Psoas muscle (tissue), 8 donors: ENCODE measurements around the gene HOATZ. TPM values are rescaled to one million over a fixed set of nuclear protein-coding genes. Genes with fewer than 3 reads are reported as not detected.
A peak's percentile ranks its signal among the peaks of the same experiment; 100 is the strongest.

Source experiments
- ATAC-seq, 4 donors: fragments of 200-7000 bp; cut with Tn5 transposase; one replicate each; pipeline ENCODE4 v1.9.1; 2020; ENCODE audit warnings: moderate library complexity in 3 of 4, mild to moderate bottlenecking in 2 of 4
- DNase-seq, 2 donors: peaks; one replicate each; pipeline ENCODE4 v3.0.0-alpha.2; 2020
- H3K27ac ChIP-seq: fragments of 200-600 bp; one replicate; pipeline ENCODE4 v1.8.0; 2022
- H3K27me3 ChIP-seq, 3 donors: fragments of 200-600 bp in 1 of 3; one replicate each; pipeline versions ENCODE4 v1.6.1 to v1.8.0; 2013 to 2022; ENCODE audit warnings: low read length in 2 of 3, mild to moderate bottlenecking in 2 of 3, moderate library complexity in 1 of 3; ENCODE audit not compliant: insufficient read depth in 3 of 3
- H3K36me3 ChIP-seq, 2 donors: fragments of 200-600 bp in 1 of 2; one replicate each; pipeline versions ENCODE4 v1.6.1 to v1.8.0; 2013 to 2022; ENCODE audit warnings: low read depth in 1 of 2, mild to moderate bottlenecking in 1 of 2, moderate library complexity in 1 of 2; ENCODE audit not compliant: insufficient read depth in 1 of 2
- H3K4me1 ChIP-seq: fragments of 200-600 bp; one replicate; pipeline ENCODE4 v1.8.0; 2022
- H3K4me3 ChIP-seq: fragments of 200-600 bp; one replicate; pipeline ENCODE4 v1.8.0; 2022; ENCODE audit warnings: mild to moderate bottlenecking
- H3K9me3 ChIP-seq: fragments of 200-600 bp; one replicate; pipeline ENCODE4 v1.8.0; 2022
- WGBS, 3 donors: extraction: QIAGEN DNeasy Blood & Tissue Kit; methylation state at CpG; one replicate each; pipeline versions ENCODE4 v1.1.6 to v1.1.7; 2013; 5-methylcytosine and 5-hydroxymethylcytosine counted together
- intact Hi-C, 2 donors: fragments of 100-400 bp; cut with DNase I; formaldehyde crosslinking; loops; one replicate each; pipeline versions ENCODE4 v1.11.0 to v1.14.2; 2022
- polyA plus RNA-seq, 3 donors: library from polyadenylated mRNA; stranded (reverse); fragments of 200-250 nt; gene quantifications; one replicate each; pipeline ENCODE4 v1.2.3, GENCODE V29; 2013
- total RNA-seq, 4 donors: library from RNA; stranded (reverse); fragmentation: NEBNext Ultra II Directional in 2 of 4; extraction: Animal tissue kit (Norgen Biotek cat#: 25700) in 2 of 4; gene quantifications; one replicate each; pipeline versions ENCODE4 v1.2.1 to v1.2.4, GENCODE V29; 2021 to 2023
- TF ChIP-seq, protein P1 (sequence below): fragments of 200-600 bp; IDR thresholded peaks from one replicate; pipeline ENCODE4 v1.8.0; 2022; ENCODE audit warnings: antibody characterized with exemption
- donor health status: healthy with polysubstance abuse.
- donor health status: DM: no; HTN: no; CAD: no; lungs with moderate emphysema.
- donor health status: Bipolar disorder and iron deficiency.
- donor health status: healthy.
- donor health status: DM: yes; HTN: yes; CAD: no.
- donor health status: DM: no; HTN: no; CAD: no.
- donor health status: DM: no; HTN: no; CAD: no.
- donor health status: DM: yes; HTN: yes; CAD: no.

HOATZ gene
- total and polyA plus RNA-seq, 7 donors, result not detected

DNA sequence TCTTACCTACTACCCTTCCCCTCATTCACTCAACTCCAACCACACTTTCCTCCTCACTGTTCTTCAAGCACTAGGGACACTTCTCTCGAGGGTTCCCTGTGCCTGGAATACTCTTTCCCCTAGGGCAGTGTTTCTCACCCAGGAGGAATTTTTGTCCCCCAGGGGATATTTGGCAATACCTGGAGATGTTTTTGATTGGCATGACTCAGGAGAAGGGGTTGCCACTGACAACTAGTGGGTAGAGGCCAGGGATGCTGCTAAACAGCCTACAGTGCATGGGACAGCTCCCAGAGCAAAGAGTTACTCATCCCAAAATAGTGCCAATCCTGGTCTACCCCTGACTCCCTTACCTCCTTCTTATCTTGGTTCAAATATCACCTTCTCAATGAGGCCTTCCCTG, 42.4 kb upstream of the HOATZ start:
- no peaks in the 10 kb centered on the region for H3K36me3 ChIP-seq
- 86 to 97% (median 88%) methylated on average over 1 of the region's 1 CpG for WGBS, 3 donors
- no peak overlapping the region for H3K27ac ChIP-seq
- ATAC-seq (no peak), DNase-seq (no peak)
- no peaks in the 10 kb centered on the region for H3K4me1 ChIP-seq
- H3K9me3 ChIP-seq, result no peaks in the 10 kb centered on the region
- intact Hi-C loops, result no loop called here
- TF ChIP-seq, protein P1, sequence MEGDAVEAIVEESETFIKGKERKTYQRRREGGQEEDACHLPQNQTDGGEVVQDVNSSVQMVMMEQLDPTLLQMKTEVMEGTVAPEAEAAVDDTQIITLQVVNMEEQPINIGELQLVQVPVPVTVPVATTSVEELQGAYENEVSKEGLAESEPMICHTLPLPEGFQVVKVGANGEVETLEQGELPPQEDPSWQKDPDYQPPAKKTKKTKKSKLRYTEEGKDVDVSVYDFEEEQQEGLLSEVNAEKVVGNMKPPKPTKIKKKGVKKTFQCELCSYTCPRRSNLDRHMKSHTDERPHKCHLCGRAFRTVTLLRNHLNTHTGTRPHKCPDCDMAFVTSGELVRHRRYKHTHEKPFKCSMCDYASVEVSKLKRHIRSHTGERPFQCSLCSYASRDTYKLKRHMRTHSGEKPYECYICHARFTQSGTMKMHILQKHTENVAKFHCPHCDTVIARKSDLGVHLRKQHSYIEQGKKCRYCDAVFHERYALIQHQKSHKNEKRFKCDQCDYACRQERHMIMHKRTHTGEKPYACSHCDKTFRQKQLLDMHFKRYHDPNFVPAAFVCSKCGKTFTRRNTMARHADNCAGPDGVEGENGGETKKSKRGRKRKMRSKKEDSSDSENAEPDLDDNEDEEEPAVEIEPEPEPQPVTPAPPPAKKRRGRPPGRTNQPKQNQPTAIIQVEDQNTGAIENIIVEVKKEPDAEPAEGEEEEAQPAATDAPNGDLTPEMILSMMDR, result no peak
- no peaks in the 10 kb centered on the region for H3K27me3 ChIP-seq
- no peak overlapping the region for H3K4me3 ChIP-seq

DNA sequence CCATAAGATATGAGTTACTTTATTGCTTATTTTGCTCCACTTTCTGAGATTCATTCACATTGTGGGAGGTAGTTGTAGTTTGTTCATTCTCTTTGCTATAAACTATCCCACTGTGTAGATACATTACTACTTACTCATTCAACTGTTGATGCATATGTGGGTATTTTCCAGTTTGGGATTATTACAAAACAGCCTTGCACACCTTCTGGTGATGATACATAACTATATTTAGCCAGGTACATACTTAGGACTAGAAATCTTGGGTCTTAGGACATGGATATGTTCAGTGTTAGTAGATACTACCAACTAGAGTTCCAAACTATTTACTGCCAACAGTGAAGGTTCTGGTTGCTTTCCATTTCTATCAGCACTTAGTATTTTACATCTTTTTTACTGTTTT, 40.1 kb upstream of the HOATZ start:
- intact Hi-C loops, result no loop called here
- no peaks in the 10 kb centered on the region for H3K9me3 ChIP-seq
- no peaks in the 10 kb centered on the region for H3K27me3 ChIP-seq
- no peak overlapping the region for H3K27ac ChIP-seq
- H3K4me1 ChIP-seq, result no peaks in the 10 kb centered on the region
- no peak overlapping the region for H3K4me3 ChIP-seq
- DNase-seq (no peak), ATAC-seq (peak; percentile 27 to 70 (median 53))
- no peaks in the 10 kb centered on the region for H3K36me3 ChIP-seq
- TF ChIP-seq, protein P1, result no peak

DNA sequence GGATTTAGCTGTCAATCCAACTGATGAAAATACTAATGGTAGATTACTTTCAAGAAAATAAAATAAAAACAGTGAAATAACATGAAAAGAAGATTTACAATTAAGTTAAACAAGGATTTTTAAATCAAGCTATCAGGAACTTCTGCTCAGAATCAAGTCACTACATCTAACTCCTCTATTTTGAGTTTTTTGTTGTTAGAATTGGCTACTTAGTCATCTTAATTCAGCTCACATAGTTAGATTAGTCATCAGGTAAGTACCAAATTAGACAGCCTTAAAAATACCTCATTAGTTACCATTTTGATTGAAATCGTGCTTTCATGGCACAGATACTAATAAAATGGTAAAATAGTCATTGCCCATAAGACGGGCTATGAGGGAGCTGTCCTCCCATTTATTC, 38.2 kb upstream of the HOATZ start:
- intact Hi-C loops, result no loop called here

DNA sequence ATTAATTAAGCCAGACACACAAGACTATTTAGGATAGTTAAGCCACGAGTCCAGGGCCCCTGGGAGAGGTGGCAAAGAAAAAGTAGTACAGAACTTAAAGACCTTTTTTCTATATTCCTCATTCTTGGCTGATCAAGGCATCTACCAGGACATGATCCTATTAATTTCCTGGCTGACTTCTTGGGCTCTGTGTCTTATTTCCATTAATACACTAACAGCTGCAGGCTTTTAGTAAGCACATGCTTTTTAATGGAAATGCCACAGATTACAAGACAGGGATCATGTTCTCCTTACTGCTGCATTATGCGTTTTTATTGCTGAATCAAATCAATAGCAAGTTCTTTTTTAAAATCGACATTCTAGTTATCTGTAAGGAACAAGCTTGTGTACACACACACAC, 37.6 kb upstream of the HOATZ start:
- TF ChIP-seq, protein P1, result no peak
- Histone ChIP-seq H3K27ac (no peak overlapping the region), H3K4me1 (no peaks in the 10 kb centered on the region), H3K27me3 (no peaks in the 10 kb centered on the region), H3K9me3 (no peaks in the 10 kb centered on the region), H3K4me3 (no peak overlapping the region), H3K36me3 (no peaks in the 10 kb centered on the region)
- intact Hi-C loops, result no loop called here
- DNase-seq, result no peak
- 17 to 29% (median 25%) methylated on average over 3 of the region's 3 CpGs for WGBS, 3 donors
- no peak for ATAC-seq

More for the DNA sequence above, 38.2 kb upstream of the HOATZ start:
- WGBS, 3 donors, result 28 to 33% (median 31%) methylated on average over 2 of the region's 2 CpGs
- Histone ChIP-seq H3K27me3 (no peaks in the 10 kb centered on the region), H3K36me3 (no peaks in the 10 kb centered on the region), H3K9me3 (no peaks in the 10 kb centered on the region), H3K4me1 (no peaks in the 10 kb centered on the region), H3K4me3 (no peak overlapping the region), H3K27ac (no peak overlapping the region)
- TF ChIP-seq, protein P1, result no peak
- no peak for ATAC-seq
- DNase-seq, result no peak

DNA sequence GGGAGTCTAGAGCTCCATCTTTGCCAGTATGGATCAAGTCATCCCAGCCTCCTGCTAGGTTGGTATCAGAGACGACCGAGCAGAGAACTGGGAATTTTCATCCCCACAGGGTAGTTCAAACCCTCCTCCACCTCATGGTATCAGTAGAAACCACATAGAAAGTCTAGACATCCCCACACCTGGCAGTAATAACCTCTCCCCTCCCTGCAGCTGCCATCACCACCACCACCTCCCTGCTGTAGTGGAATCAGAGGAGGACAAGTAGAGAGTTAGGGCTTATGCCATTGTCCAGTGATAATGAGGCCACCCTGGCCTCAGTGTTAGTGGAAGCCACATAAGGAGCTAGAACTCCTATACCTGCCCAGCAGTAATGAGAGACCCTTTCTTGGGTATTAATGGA, 36.7 kb upstream of the HOATZ start:
- no peaks in the 10 kb centered on the region for H3K4me1 ChIP-seq
- no peak overlapping the region for H3K27ac ChIP-seq
- TF ChIP-seq, protein P1, result no peak
- no peaks in the 10 kb centered on the region for H3K36me3 ChIP-seq
- DNase-seq (no peak), ATAC-seq (no peak)
- H3K4me3 ChIP-seq, result no peak overlapping the region
- 92 to 100% (median 98%) methylated on average over 2 of the region's 2 CpGs for WGBS, 3 donors
- no peaks in the 10 kb centered on the region for H3K9me3 ChIP-seq
- H3K27me3 ChIP-seq, result no peaks in the 10 kb centered on the region
- intact Hi-C loops, result no loop called here
